Measurements from ENCODE around the gene UQCC5.

DNA sequence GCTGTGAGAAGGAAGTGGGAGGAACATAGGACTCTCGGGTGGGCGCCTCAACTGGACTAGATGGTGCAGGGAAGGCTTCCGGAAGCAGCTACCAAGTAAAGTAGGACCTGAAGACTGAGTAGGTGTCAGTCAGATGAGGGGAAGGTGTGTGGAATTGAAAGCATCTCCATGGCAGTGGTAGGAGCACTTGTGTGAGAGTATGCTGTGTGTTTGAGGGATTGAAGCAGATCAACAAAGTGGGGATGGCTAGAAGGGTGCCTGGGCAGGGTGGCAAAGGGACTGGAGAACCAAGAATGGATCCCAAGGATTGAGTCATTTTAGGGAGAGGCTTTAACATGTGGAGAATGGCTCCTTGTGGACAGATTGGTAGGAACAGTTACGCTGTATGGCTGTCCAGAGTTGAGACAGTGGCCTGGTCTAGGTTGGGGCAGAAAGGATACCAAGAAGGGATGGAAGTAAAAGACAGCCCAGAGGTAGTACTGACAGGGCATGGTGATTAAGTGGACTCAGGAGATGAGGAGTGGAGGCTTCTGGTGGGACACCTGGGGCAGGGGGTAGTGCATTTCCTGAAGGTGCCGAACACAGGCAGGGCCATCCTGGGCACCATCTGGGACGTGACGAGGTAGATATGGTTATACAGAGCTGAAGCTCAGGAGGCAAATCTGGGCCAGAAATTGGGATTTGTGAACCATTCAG lies 1.5 kb downstream of the UQCC5 start:
- no peak for TF ChIP-seq CTCF (IDR thresholded peaks at IDR 0.05)
- TF ChIP-seq POLR2A (IDR thresholded peaks at IDR 0.05) = no peak
- no peak for TF ChIP-seq EP300 (IDR thresholded peaks at IDR 0.05)

Measured in stomach (tissue), 4 donors.